Gastrocnemius medialis (tissue), 4 donors: ENCODE data around the gene CCS.

Experiments used
- CTCF ChIP-seq, 5 experiments: fragments of 450-650 bp in 3 of 5; fragments of 200-600 bp in 2 of 5; sonication (generic) in 2 of 5; IDR thresholded peaks in 4 of 5; conservative IDR thresholded peaks in 1 of 5; 1 replicate in 4 of 5; 2 replicates in 1 of 5; pipeline ENCODE4 v1.5.1; 2016 to 2019; ENCODE audit warnings: antibody characterized with exemption in 5 of 5, mild to moderate bottlenecking in 3 of 5, moderate library complexity in 3 of 5
- POLR2A ChIP-seq, 2 donors: fragments of 450-650 bp; IDR thresholded peaks; one replicate each; pipeline ENCODE4 v1.6.1; 2017; ENCODE audit warnings: antibody characterized with exemption in 2 of 2, mild to moderate bottlenecking in 2 of 2, moderate library complexity in 2 of 2

GRCh38 chr11:66626382-66626781 is 33.4 kb downstream of the CCS start:
- TF ChIP-seq CTCF (IDR thresholded peaks at IDR 0.05 in 4 of 5, conservative IDR thresholded peaks at IDR 0.05 in 1 of 5) (no peak), POLR2A (IDR thresholded peaks at IDR 0.05) (no peak)
